Ishikawa (cell line): Measurements from ENCODE around the gene SEL1L.

Experiments used
- CEBPB ChIP-seq: IDR thresholded peaks from 2 replicates; pipeline ENCODE4 v1.6.1; 2012
- CREB1 ChIP-seq: IDR thresholded peaks from 2 replicates; pipeline ENCODE4 v1.6.1; 2012; ENCODE audit warnings: low read depth
- EGR1 ChIP-seq: IDR thresholded peaks from 2 replicates; pipeline ENCODE4 v1.6.1; 2012
- EP300 ChIP-seq: IDR thresholded peaks from 2 replicates; pipeline ENCODE4 v1.6.1; 2012; ENCODE audit warnings: borderline replicate concordance
- FOXM1 ChIP-seq: IDR thresholded peaks from 2 replicates; pipeline ENCODE4 v1.6.1; 2012; ENCODE audit warnings: low read depth, borderline replicate concordance
- MAX ChIP-seq: IDR thresholded peaks from 2 replicates; pipeline ENCODE4 v1.6.1; 2012
- NFIC ChIP-seq: IDR thresholded peaks from 2 replicates; pipeline ENCODE4 v1.6.1; 2012
- RAD21 ChIP-seq: IDR thresholded peaks from 2 replicates; pipeline ENCODE4 v1.6.1; 2012; ENCODE audit warnings: low read depth
- REST ChIP-seq: IDR thresholded peaks from 2 replicates; pipeline ENCODE4 v1.6.1; 2012; ENCODE audit warnings: low read depth, mild to moderate bottlenecking
- TAF1 ChIP-seq: IDR thresholded peaks from 2 replicates; pipeline ENCODE4 v1.6.1; 2012; ENCODE audit warnings: low read depth, mild to moderate bottlenecking
- TCF12 ChIP-seq: IDR thresholded peaks from 2 replicates; pipeline ENCODE4 v1.6.1; 2012; ENCODE audit warnings: low read depth
- TEAD4 ChIP-seq: IDR thresholded peaks from 2 replicates; pipeline ENCODE4 v1.6.1; 2012
- USF1 ChIP-seq: IDR thresholded peaks from 2 replicates; pipeline ENCODE4 v1.6.1; 2012
- YY1 ChIP-seq: IDR thresholded peaks from 2 replicates; pipeline ENCODE4 v1.6.1; 2012; ENCODE audit warnings: low read depth
- ZBTB7A ChIP-seq: IDR thresholded peaks from 2 replicates; pipeline ENCODE4 v1.6.1; 2012; ENCODE audit warnings: low read depth

SEL1L gene

GRCh38 chr14:81557146-81557545 is 23.5 kb upstream of the SEL1L start:
- TF ChIP-seq TEAD4 (no peak), CEBPB (no peak), REST (no peak), NFIC (no peak), EP300 (no peak), ZBTB7A (no peak), MAX (no peak), EGR1 (no peak), TCF12 (no peak), TAF1 (no peak), USF1 (no peak), FOXM1 (no peak), CREB1 (no peak), YY1 (no peak), RAD21 (no peak)

GRCh38 chr14:81555684-81556083 is 22.0 kb upstream of the SEL1L start:
- no peak for TF ChIP-seq YY1
- TF ChIP-seq TAF1: no peak
- no peak for TF ChIP-seq TCF12
- no peak for TF ChIP-seq EGR1
- TF ChIP-seq NFIC: no peak
- TF ChIP-seq REST: no peak
- no peak for TF ChIP-seq CEBPB
- TF ChIP-seq MAX: no peak
- TF ChIP-seq EP300: no peak
- no peak for TF ChIP-seq CREB1
- no peak for TF ChIP-seq ZBTB7A
- TF ChIP-seq USF1: no peak
- TF ChIP-seq RAD21: no peak
- TF ChIP-seq FOXM1: no peak
- TF ChIP-seq TEAD4: no peak

- no peak for TF ChIP-seq TEAD4
- TF ChIP-seq CEBPB: no peak
- no peak for TF ChIP-seq REST
- TF ChIP-seq MAX: no peak
- no peak for TF ChIP-seq CREB1
These were observed 21.4 kb upstream of the SEL1L start for GRCh38 chr14:81555051-81555450.

GRCh38 chr14:81551471-81551870 is 17.8 kb upstream of the SEL1L start:
- no peak for TF ChIP-seq RAD21
- no peak for TF ChIP-seq MAX
- no peak for TF ChIP-seq TEAD4
- TF ChIP-seq CREB1: no peak
- TF ChIP-seq EP300: no peak
- TF ChIP-seq CEBPB: no peak
- no peak for TF ChIP-seq YY1
- no peak for TF ChIP-seq EGR1
- TF ChIP-seq NFIC: no peak
- TF ChIP-seq TCF12: no peak
- no peak for TF ChIP-seq ZBTB7A
- no peak for TF ChIP-seq TAF1
- TF ChIP-seq USF1: no peak
- TF ChIP-seq REST: no peak
